GM23248 (cell line): ENCODE results near the gene CHST11. TPM values are rescaled to one million over a fixed set of nuclear protein-coding genes. Genes with fewer than 3 reads are reported as not detected.
A peak's percentile ranks its signal among the peaks of the same experiment; 100 is the strongest.

Experiments
- DNase-seq: peaks from one replicate; pipeline ENCODE4 v3.0.0-alpha.2; 2015
- H2AFZ ChIP-seq: fragments of 200-600 bp; sonication (generic); 2 replicates; pipeline ENCODE4 v1.6.1; 2016; ENCODE audit warnings: antibody characterized with exemption
- H3F3A ChIP-seq: fragments of 200-600 bp; sonication (generic); 2 replicates; pipeline ENCODE4 v1.6.1; 2016; ENCODE audit warnings: mild to moderate bottlenecking, antibody characterized with exemption, mixed run types; ENCODE audit not compliant: insufficient read depth
- H3K27ac ChIP-seq: fragments of 200-600 bp; sonication (generic); 2 replicates; pipeline ENCODE4 v1.5.1; 2016; ENCODE audit warnings: mild to moderate bottlenecking
- H3K27me3 ChIP-seq: fragments of 200-600 bp; sonication (generic); replicated peaks from 2 replicates; pipeline ENCODE4 v1.6.1; 2016; ENCODE audit warnings: mild to moderate bottlenecking; ENCODE audit not compliant: insufficient read depth
- H3K36me3 ChIP-seq: fragments of 200-600 bp; sonication (generic); 2 replicates; pipeline ENCODE4 v1.6.1; 2016; ENCODE audit warnings: low read depth, mild to moderate bottlenecking
- H3K4me1 ChIP-seq: fragments of 200-600 bp; sonication (generic); 2 replicates; pipeline ENCODE4 v1.6.1; 2016; ENCODE audit warnings: mild to moderate bottlenecking; ENCODE audit not compliant: insufficient read depth
- H3K4me2 ChIP-seq: fragments of 200-600 bp; sonication (generic); one replicate; pipeline ENCODE4 v1.6.1; 2016; ENCODE audit warnings: mild to moderate bottlenecking; ENCODE audit not compliant: unreplicated experiment
- H3K4me3 ChIP-seq: fragments of 200-600 bp; sonication (generic); 2 replicates; pipeline ENCODE4 v1.5.1; 2016; ENCODE audit warnings: mild to moderate bottlenecking
- H3K79me2 ChIP-seq: fragments of 200-600 bp; sonication (generic); 2 replicates; pipeline ENCODE4 v1.6.1; 2016; ENCODE audit warnings: mild to moderate bottlenecking; ENCODE audit not compliant: insufficient read depth
- H3K9ac ChIP-seq: fragments of 200-600 bp; sonication (generic); 2 replicates; pipeline ENCODE4 v1.6.1; 2016; ENCODE audit warnings: mild to moderate bottlenecking
- H3K9me2 ChIP-seq: fragments of 200-600 bp; sonication (generic); 2 replicates; pipeline ENCODE4 v1.6.1; 2016; ENCODE audit warnings: mixed run types, mild to moderate bottlenecking, moderate library complexity; ENCODE audit not compliant: insufficient read depth
- H3K9me3 ChIP-seq: fragments of 200-600 bp; sonication (generic); one replicate; pipeline ENCODE4 v1.6.1; 2017; ENCODE audit warnings: low read depth
- H4K20me1 ChIP-seq: fragments of 200-600 bp; sonication (generic); 2 replicates; pipeline ENCODE4 v1.6.0; 2016; ENCODE audit not compliant: insufficient read depth
- EZH2 ChIP-seq: fragments of 200-600 bp; sonication (generic); IDR thresholded peaks from 2 replicates; pipeline ENCODE4 v1.6.1; 2018; ENCODE audit warnings: antibody characterized with exemption, mild to moderate bottlenecking; ENCODE audit not compliant: insufficient read depth, poor library complexity, severe bottlenecking
- EZH2phosphoT487 ChIP-seq: fragments of 200-600 bp; sonication (generic); IDR thresholded peaks from 2 replicates; pipeline ENCODE4 v1.6.1; 2018; ENCODE audit warnings: antibody characterized with exemption, moderate library complexity, mild to moderate bottlenecking, low read depth; ENCODE audit not compliant: insufficient read depth
- WGBS, 2 experiments: methylation state at CpG; one replicate each; pipeline ENCODE4 v1.1.6; 2015 to 2017; ENCODE audit warnings: low lambda C conversion rate in 2 of 2, low coverage in 1 of 2; ENCODE audit errors: missing lambda C conversion rate in 2 of 2; 5-methylcytosine and 5-hydroxymethylcytosine counted together
- in situ Hi-C: fragments of 300-500 bp; cut with MboI; formaldehyde crosslinking; loops from 2 replicates; pipeline ENCODE4 v1.15.0; 2020
- polyA plus RNA-seq: library from polyadenylated mRNA; unstranded; fragments of >200 nt; fragmentation: Nextera tagmentation; extraction: Ambion mirVana; gene quantifications from 2 replicates; pipeline ENCODE4 v1.2.1, GENCODE V29; 2016
- total RNA-seq: library from RNA; depleted of rRNA; stranded (reverse); fragments of >200 nt; shearing (Covaris generic); gene quantifications from 2 replicates; pipeline ENCODE4 v1.2.3, GENCODE V29; 2014

The CHST11 gene
- total and polyA plus RNA-seq, 2 experiments from 2014 or later: 3.7 to 5.4 TPM

DNA sequence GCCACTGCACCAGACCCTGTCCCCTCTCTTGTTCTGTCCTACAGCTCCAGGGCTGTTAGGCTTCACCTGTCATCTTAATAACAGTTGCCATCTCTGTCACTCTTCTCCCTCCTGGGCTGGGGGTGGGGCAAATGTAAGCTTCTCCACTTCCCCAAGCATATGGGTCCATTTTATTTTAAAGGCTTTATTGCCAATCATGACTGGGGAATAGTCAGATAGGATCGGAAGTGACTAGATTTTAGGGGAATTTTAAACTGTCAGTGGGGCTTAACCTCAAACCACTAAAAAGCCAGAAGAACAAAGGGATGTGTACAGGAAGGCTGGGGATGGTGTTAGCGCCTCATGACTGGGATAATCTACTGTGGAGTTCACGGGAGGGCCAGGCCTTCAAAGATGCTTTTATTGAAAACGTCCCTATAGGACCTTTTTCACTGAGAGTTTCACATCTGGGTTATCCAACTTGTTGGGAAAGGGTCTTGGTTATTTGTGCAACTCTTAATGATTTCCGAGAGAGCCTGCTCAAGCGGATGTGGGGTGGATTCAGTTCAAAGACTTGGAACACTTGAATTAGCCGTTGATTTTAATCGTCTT, 41.6 kb downstream of the CHST11 start:
- 95 to 97% methylated on average over 8 of the region's 8 CpGs for WGBS, 2 experiments
- no peak for DNase-seq

GRCh38 chr12:104499668-104500332, 43.1 kb downstream of the CHST11 start:
- Histone ChIP-seq H3F3A (no peaks in the 10 kb centered on the region), H3K9me2 (no peaks in the 10 kb centered on the region), H2AFZ (no peak overlapping the region), H3K27ac (no peak overlapping the region), H3K27me3 (no peaks in the 10 kb centered on the region), H3K79me2 (peaks cover 10% of the 10 kb centered on the region), H4K20me1 (no peaks in the 10 kb centered on the region), H3K9me3 (no peaks in the 10 kb centered on the region), H3K4me3 (no peak overlapping the region), H3K4me1 (no peaks in the 10 kb centered on the region), H3K9ac (no peak overlapping the region), H3K4me2 (no peak overlapping the region), H3K36me3 (no peaks in the 10 kb centered on the region)
- in situ Hi-C loops: no loop called here
- DNase-seq: no peak
- 79 to 84% methylated on average over 4 of the region's 4 CpGs for WGBS, 2 experiments
- TF ChIP-seq EZH2phosphoT487: no peak
- no peak for TF ChIP-seq EZH2

More for the DNA sequence above, 41.6 kb downstream of the CHST11 start:
- Histone ChIP-seq H3K4me1 (peaks cover 6% of the 10 kb centered on the region; the same call in 1 of the 2 replicates), H4K20me1 (no peaks in the 10 kb centered on the region), H3K4me3 (no peak overlapping the region), H3K36me3 (no peaks in the 10 kb centered on the region), H3K9me2 (no peaks in the 10 kb centered on the region), H2AFZ (no peak overlapping the region), H3K4me2 (no peak overlapping the region), H3K79me2 (peaks cover 7% of the 10 kb centered on the region; the same call in 1 of the 2 replicates), H3F3A (no peaks in the 10 kb centered on the region), H3K9ac (no peak overlapping the region), H3K9me3 (no peaks in the 10 kb centered on the region), H3K27ac (no peak overlapping the region), H3K27me3 (no peaks in the 10 kb centered on the region)
- in situ Hi-C loops: no loop called here
- TF ChIP-seq EZH2: no peak
- no peak for TF ChIP-seq EZH2phosphoT487

GRCh38 chr12:104501115-104501514, 44.4 kb downstream of the CHST11 start:
- 92 to 100% methylated on average over 1 of the region's 1 CpG for WGBS, 2 experiments
- Histone ChIP-seq H3K27me3 (no peaks in the 10 kb centered on the region), H3K4me2 (no peak overlapping the region), H2AFZ (no peak overlapping the region), H3K36me3 (no peaks in the 10 kb centered on the region), H4K20me1 (no peaks in the 10 kb centered on the region), H3K9ac (no peak overlapping the region), H3F3A (no peaks in the 10 kb centered on the region), H3K4me1 (no peaks in the 10 kb centered on the region), H3K79me2 (peaks cover 10% of the 10 kb centered on the region; the same call in 1 of the 2 replicates), H3K4me3 (no peak overlapping the region), H3K9me3 (no peaks in the 10 kb centered on the region), H3K27ac (no peak overlapping the region), H3K9me2 (no peaks in the 10 kb centered on the region)
- DNase-seq: no peak
- in situ Hi-C loops: no loop called here
- TF ChIP-seq EZH2phosphoT487 (no peak), EZH2 (no peak)

DNA sequence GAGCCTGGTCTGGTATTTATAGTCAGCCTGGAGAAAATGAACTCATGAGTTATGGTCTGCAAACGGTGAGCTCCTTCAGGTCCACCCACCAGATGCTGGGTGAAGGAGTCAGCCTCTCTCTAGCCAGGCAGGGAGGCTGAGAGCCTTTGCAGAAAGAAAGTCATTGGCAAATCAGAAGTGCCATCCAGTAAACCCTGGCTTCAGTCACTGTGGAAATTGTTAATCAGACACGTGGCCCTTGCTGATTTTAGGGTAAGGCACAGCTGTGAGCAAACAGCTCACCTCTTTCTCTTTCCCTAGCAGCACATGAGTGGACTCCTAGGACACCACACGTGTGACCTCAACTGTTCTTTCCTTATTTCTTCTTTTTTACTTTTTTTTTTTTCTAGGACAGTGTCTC, 44.9 kb downstream of the CHST11 start:
- H4K20me1 ChIP-seq: no peaks in the 10 kb centered on the region
- no peaks in the 10 kb centered on the region for H3K4me1 ChIP-seq
- no peak overlapping the region for H2AFZ ChIP-seq
- no peak overlapping the region for H3K27ac ChIP-seq
- H3K9me2 ChIP-seq: no peaks in the 10 kb centered on the region
- H3K4me3 ChIP-seq: no peak overlapping the region
- peak; percentile 8 for DNase-seq
- H3K9ac ChIP-seq: no peak overlapping the region
- H3F3A ChIP-seq: no peaks in the 10 kb centered on the region
- peaks cover 10% of the 10 kb centered on the region; the same call in 1 of the 2 replicates for H3K79me2 ChIP-seq
- H3K4me2 ChIP-seq: no peak overlapping the region
- TF ChIP-seq EZH2: no peak
- TF ChIP-seq EZH2phosphoT487: no peak
- in situ Hi-C loops: no loop called here
- WGBS, 2 experiments: 77 to 80% methylated on average over 3 of the region's 3 CpGs
- H3K27me3 ChIP-seq: no peaks in the 10 kb centered on the region
- no peaks in the 10 kb centered on the region for H3K36me3 ChIP-seq
- no peaks in the 10 kb centered on the region for H3K9me3 ChIP-seq
